Hematopoietic multipotent progenitor cell (in vitro differentiated cells): ENCODE results near the gene NOXA1. TPM values are rescaled to one million over a fixed set of nuclear protein-coding genes. Genes with fewer than 3 reads are reported as not detected.
A peak's percentile ranks its signal among the peaks of the same experiment; 100 is the strongest.

ENCODE experiments used
- DNase-seq, 3 donors: peaks; one replicate each; pipeline ENCODE4 v3.0.0-alpha.2; 2011 to 2015; ENCODE audit warnings: low read depth in 2 of 3, low spot score in 2 of 3
- total RNA-seq: library from RNA; depleted of rRNA; stranded (reverse); fragments of >200 nt; gene quantifications from one replicate; pipeline ENCODE4 v1.2.3, GENCODE V29; 2012

The NOXA1 gene
- total RNA-seq, 1 donor: 4.6 TPM

GRCh38 chr9:137423514-137424291 is 510 bp downstream of the NOXA1 start:
- no peak for DNase-seq

- DNase-seq: no peak
These were observed 3.0 kb downstream of the NOXA1 start for GRCh38 chr9:137426018-137426681.

- DNase-seq: no peak
These were observed 4.5 kb downstream of the NOXA1 start for GRCh38 chr9:137427454-137428310.

GRCh38 chr9:137428311-137428630 is 5.1 kb downstream of the NOXA1 start:
- no peak for DNase-seq

- no peak for DNase-seq
These were observed 5.8 kb downstream of the NOXA1 start for GRCh38 chr9:137428841-137429545.

- no peak for DNase-seq
These were observed 6.3 kb downstream of the NOXA1 start for GRCh38 chr9:137429546-137429890.

GRCh38 chr9:137429974-137430722 is 7.0 kb downstream of the NOXA1 start:
- no peak for DNase-seq

GRCh38 chr9:137430723-137431415 is 7.7 kb downstream of the NOXA1 start:
- DNase-seq: no peak

- DNase-seq: no peak
These were observed 8.3 kb downstream of the NOXA1 start for GRCh38 chr9:137431416-137431931.

GRCh38 chr9:137432687-137433348 is 9.6 kb downstream of the NOXA1 start:
- DNase-seq: no peak

GRCh38 chr9:137433349-137433915 is 10.2 kb downstream of the NOXA1 start:
- no peak for DNase-seq

GRCh38 chr9:137433916-137434431 is 10.8 kb downstream of the NOXA1 start:
- no peak for DNase-seq

GRCh38 chr9:137434498-137435380 is 11.5 kb downstream of the NOXA1 start:
- DNase-seq: peak in 1 of 3 donors; percentile 62

- DNase-seq: no peak
These were observed 12.2 kb downstream of the NOXA1 start for GRCh38 chr9:137435381-137435891.

- DNase-seq: peak in 1 of 3 donors; percentile 50
These were observed 13.0 kb downstream of the NOXA1 start for GRCh38 chr9:137435980-137436760.
